H1 (cell line): ENCODE measurements around the gene ZNF487. TPM values are rescaled to one million over a fixed set of nuclear protein-coding genes. Genes with fewer than 3 reads are reported as not detected.

ENCODE experiments used
- CTCF ChIA-PET: fragments of 300-600 bp; sonication (Branson Sonifier 250); formaldehyde crosslinking; loops from one replicate; lab custom pipeline; 2021; ENCODE audit not compliant: partially characterized antibody; lab: Charles Lee
- POLR2A ChIA-PET: fragments of 300-600 bp; sonication (Branson Sonifier 250); formaldehyde crosslinking; loops from one replicate; lab custom pipeline; 2021; ENCODE audit warnings: inconsistent platforms; ENCODE audit not compliant: partially characterized antibody; lab: Charles Lee
- DNase-seq, 2 experiments: peaks; one replicate each; pipeline versions ENCODE4 v3.0.0 to v3.0.0-alpha.2; 2010 to 2022; ENCODE audit warnings: low spot score in 2 of 2, low read depth in 1 of 2, mixed read lengths in 1 of 2
- FAIRE-seq: peaks from 2 replicates; lab custom pipeline; 2011; peaks lifted over from hg19 to GRCh38; lab: Jason Lieb, UNC
- H2AFZ ChIP-seq: 2 replicates; pipeline ENCODE4 v1.8.1; 2012; ENCODE audit warnings: low read length, inconsistent platforms
- H2AK5ac ChIP-seq: 2 replicates; pipeline ENCODE4 v1.6.1; 2013; ENCODE audit warnings: low read depth, low read length
- H2BK120ac ChIP-seq: replicated peaks from 2 replicates; pipeline ENCODE3; 2013; ENCODE audit warnings: low read depth, low read length, inconsistent platforms
- H2BK12ac ChIP-seq: 2 replicates; pipeline ENCODE4 v1.6.1; 2013; ENCODE audit warnings: low read depth, low read length
- H2BK15ac ChIP-seq: 2 replicates; pipeline ENCODE4 v1.6.1; 2013; ENCODE audit warnings: low read length
- H2BK20ac ChIP-seq: 2 replicates; pipeline ENCODE4 v1.6.1; 2013; ENCODE audit warnings: low read length
- H2BK5ac ChIP-seq: 2 replicates; pipeline ENCODE4 v1.6.1; 2013; ENCODE audit warnings: low read depth, low read length
- H3K14ac ChIP-seq: 2 replicates; pipeline ENCODE4 v1.6.1; 2013; ENCODE audit warnings: inconsistent platforms; ENCODE audit not compliant: insufficient read length
- H3K18ac ChIP-seq: 2 replicates; pipeline ENCODE4 v1.6.1; 2013; ENCODE audit warnings: low read length; ENCODE audit errors: extremely low read depth
- H3K23ac ChIP-seq: 2 replicates; pipeline ENCODE4 v1.6.1; 2013; ENCODE audit warnings: inconsistent platforms; ENCODE audit not compliant: insufficient read length
- H3K23me2 ChIP-seq: 2 replicates; pipeline ENCODE4 v1.6.1; 2013; ENCODE audit warnings: low read depth, low read length
- H3K27ac ChIP-seq: 2 replicates; pipeline ENCODE4 v1.6.1; 2011; ENCODE audit warnings: low read depth, low read length, inconsistent platforms
- H3K27me3 ChIP-seq, 4 experiments: replicated peaks in 1 of 4; 1 replicate in 1 of 4; 2 replicates in 3 of 4; pipeline versions ENCODE4 v1.6.1 to v1.8.1; 2011 to 2013; ENCODE audit warnings: low read length in 3 of 4, mild to moderate bottlenecking in 3 of 4, inconsistent platforms in 2 of 4, mixed read lengths in 2 of 4, moderate library complexity in 1 of 4; ENCODE audit not compliant: control insufficient read depth in 3 of 4, insufficient read depth in 3 of 4; ENCODE audit errors: extremely low read depth in 1 of 4
- H3K36me3 ChIP-seq, 4 experiments: 2 replicates each; pipeline versions ENCODE4 v1.6.1 to v1.8.1; 2011 to 2013; ENCODE audit warnings: mild to moderate bottlenecking in 4 of 4, low read length in 3 of 4, moderate library complexity in 2 of 4, control low read depth in 1 of 4, inconsistent platforms in 1 of 4; ENCODE audit not compliant: insufficient read depth in 4 of 4, control insufficient read depth in 2 of 4
- H3K4ac ChIP-seq: replicated peaks from 2 replicates; pipeline ENCODE3; 2013; ENCODE audit warnings: low read length, low read depth, mixed read lengths, inconsistent platforms; ENCODE audit not compliant: insufficient read length
- H3K4me1 ChIP-seq, 4 experiments: replicated peaks in 1 of 4; 1 replicate in 1 of 4; 2 replicates in 3 of 4; pipeline versions ENCODE4 v1.6.1 to v1.8.1; 2011 to 2013; ENCODE audit warnings: low read length in 3 of 4, inconsistent platforms in 2 of 4, mixed read lengths in 1 of 4; ENCODE audit not compliant: insufficient read depth in 4 of 4, control insufficient read depth in 3 of 4
- H3K4me2 ChIP-seq, 2 experiments: 2 replicates each; pipeline versions ENCODE4 v1.6.1 to v1.8.1; 2011 to 2013; ENCODE audit warnings: low read depth in 2 of 2, low read length in 2 of 2, control low read depth in 1 of 2, inconsistent platforms in 1 of 2, mild to moderate bottlenecking in 1 of 2; ENCODE audit not compliant: insufficient read depth in 1 of 2
- H3K4me3 ChIP-seq, 4 experiments: fragments of 200-600, 300-600 bp in 1 of 4; sonication (generic), shearing (Covaris generic), sonication (Bioruptor Twin) in 1 of 4; 2 replicates each; pipeline versions ENCODE4 v1.5.1 to v1.8.1; 2011 to 2016; ENCODE audit warnings: low read length in 4 of 4, low read depth in 3 of 4, control low read depth in 2 of 4, inconsistent platforms in 2 of 4, mild to moderate bottlenecking in 2 of 4, mixed read lengths in 1 of 4, moderate library complexity in 1 of 4; ENCODE audit not compliant: insufficient read depth in 2 of 4; ENCODE audit errors: extremely low read depth in 1 of 4
- H3K56ac ChIP-seq: replicated peaks from 2 replicates; pipeline ENCODE3; 2013; ENCODE audit warnings: low read depth, mild to moderate bottlenecking, mixed read lengths, low read length, inconsistent platforms; ENCODE audit not compliant: insufficient read length
- H3K79me1 ChIP-seq: 2 replicates; pipeline ENCODE4 v1.6.1; 2013; ENCODE audit warnings: low read depth, low read length, control low read depth
- H3K79me2 ChIP-seq, 2 experiments: 2 replicates each; pipeline versions ENCODE4 v1.6.1 to v1.8.1; 2012 to 2013; ENCODE audit warnings: low read length in 2 of 2, mild to moderate bottlenecking in 2 of 2, inconsistent platforms in 1 of 2; ENCODE audit not compliant: insufficient read depth in 2 of 2, control insufficient read depth in 1 of 2
- H3K9ac ChIP-seq, 4 experiments: replicated peaks in 1 of 4; 1 replicate in 1 of 4; 2 replicates in 3 of 4; pipeline versions ENCODE4 v1.6.1 to v1.8.1; 2011 to 2013; ENCODE audit warnings: low read depth in 3 of 4, low read length in 3 of 4, control low read depth in 2 of 4, mild to moderate bottlenecking in 2 of 4, moderate library complexity in 2 of 4, inconsistent platforms in 1 of 4; ENCODE audit errors: extremely low read depth in 1 of 4
- H3K9me3 ChIP-seq, 2 experiments: 2 replicates each; pipeline versions ENCODE4 v1.6.1 to v1.8.1; 2012 to 2013; ENCODE audit warnings: mild to moderate bottlenecking in 2 of 2, moderate library complexity in 2 of 2, control low read depth in 1 of 2, inconsistent platforms in 1 of 2, low read depth in 1 of 2, low read length in 1 of 2, mixed read lengths in 1 of 2; ENCODE audit not compliant: insufficient read depth in 2 of 2
- H4K20me1 ChIP-seq, 2 experiments: replicated peaks in 1 of 2; 2 replicates each; pipeline versions ENCODE3 to v1.8.1; 2011 to 2013; ENCODE audit warnings: inconsistent platforms in 2 of 2, low read length in 2 of 2, mild to moderate bottlenecking in 1 of 2; ENCODE audit not compliant: insufficient read depth in 2 of 2, control insufficient read depth in 1 of 2
- H4K5ac ChIP-seq: 2 replicates; pipeline ENCODE4 v1.6.1; 2013; ENCODE audit warnings: low read length, low read depth, mixed read lengths, inconsistent platforms; ENCODE audit not compliant: insufficient read length
- H4K8ac ChIP-seq: 2 replicates; pipeline ENCODE4 v1.8.0; 2013; ENCODE audit warnings: mild to moderate bottlenecking, moderate library complexity, low read length, inconsistent platforms; ENCODE audit not compliant: insufficient read depth; ENCODE audit errors: extremely low read depth
- H4K91ac ChIP-seq: replicated peaks from 2 replicates; pipeline ENCODE3; 2013; ENCODE audit warnings: low read length, mixed read lengths, inconsistent platforms; ENCODE audit not compliant: insufficient read length
- CREB1 ChIP-seq: IDR thresholded peaks from 2 replicates; pipeline ENCODE4 v1.6.1; 2012; ENCODE audit warnings: inconsistent platforms
- EZH2 ChIP-seq: fragments of 200-600 bp; sonication (generic); IDR thresholded peaks from 2 replicates; pipeline ENCODE4 v1.7.1; 2012; ENCODE audit warnings: low read depth, mild to moderate bottlenecking, moderate library complexity, low read length, inconsistent platforms; ENCODE audit not compliant: severe bottlenecking
- FOSL1 ChIP-seq: IDR thresholded peaks from 2 replicates; pipeline ENCODE4 v1.6.1; 2011; ENCODE audit warnings: mild to moderate bottlenecking, low read depth, low read length, moderate library complexity; ENCODE audit not compliant: insufficient read depth
- GABPA ChIP-seq: IDR thresholded peaks from 2 replicates; pipeline ENCODE4 v1.6.1; 2011; ENCODE audit warnings: mild to moderate bottlenecking, low read length, moderate library complexity, borderline replicate concordance; ENCODE audit not compliant: insufficient read depth
- HDAC2 ChIP-seq, 2 experiments: fragments of 300-600 bp in 1 of 2; sonication (generic) in 1 of 2; IDR thresholded peaks; 2 replicates each; pipeline ENCODE4 v1.6.1; 2011 to 2012; ENCODE audit warnings: low read depth in 2 of 2, low read length in 2 of 2, mild to moderate bottlenecking in 2 of 2, moderate library complexity in 2 of 2, borderline replicate concordance in 1 of 2, inconsistent platforms in 1 of 2
- HDAC6 ChIP-seq: IDR thresholded peaks from one replicate; pipeline ENCODE4 v1.7.1; 2012; ENCODE audit warnings: low read depth, mild to moderate bottlenecking, inconsistent platforms, low read length, moderate library complexity
- KDM1A ChIP-seq: fragments of 200-600, 300-600 bp; sonication (generic); IDR thresholded peaks from 2 replicates; pipeline ENCODE4 v1.7.1; 2016; ENCODE audit warnings: mild to moderate bottlenecking, low read length, borderline replicate concordance
- RAD21 ChIP-seq, 2 experiments: IDR thresholded peaks in 1 of 2; conservative IDR thresholded peaks in 1 of 2; 2 replicates each; pipeline ENCODE4 v1.6.1; 2011; ENCODE audit warnings: low read depth in 2 of 2, low read length in 2 of 2, improper control_type of control experiment in 1 of 2, inconsistent platforms in 1 of 2, mild to moderate bottlenecking in 1 of 2, moderate library complexity in 1 of 2
- SIN3A ChIP-seq, 2 experiments: IDR thresholded peaks in 1 of 2; conservative IDR thresholded peaks in 1 of 2; 2 replicates each; pipeline ENCODE4 v1.6.1; 2011 to 2012; ENCODE audit warnings: low read length in 2 of 2, improper control_type of control experiment in 1 of 2, low read depth in 1 of 2, mild to moderate bottlenecking in 1 of 2
- SRF ChIP-seq: IDR thresholded peaks from 2 replicates; pipeline ENCODE4 v1.6.1; 2011; ENCODE audit warnings: mild to moderate bottlenecking, low read depth, low read length, moderate library complexity
- ZNF274 ChIP-seq: IDR thresholded peaks from 2 replicates; pipeline ENCODE4 v1.7.0; 2012; ENCODE audit warnings: low read length, borderline replicate concordance; ENCODE audit errors: extremely low read depth
- WGBS, 2 experiments: shearing (Covaris generic) in 1 of 2; methylation state at CpG; one replicate each; pipeline versions ENCODE4 v1.1.6 to v1.1.7; 2013 to 2015; ENCODE audit warnings: low lambda C conversion rate in 2 of 2, mixed read lengths in 2 of 2, inconsistent platforms in 1 of 2, low coverage in 1 of 2, missing lambda C conversion rate in 1 of 2; ENCODE audit not compliant: insufficient replicate concordance in 2 of 2, insufficient coverage in 1 of 2, insufficient read length in 1 of 2; ENCODE audit errors: extremely low coverage in 1 of 2, missing lambda C conversion rate in 1 of 2; 5-methylcytosine and 5-hydroxymethylcytosine counted together
- polyA plus RNA-seq, 7 experiments: library from polyadenylated mRNA; depleted of rRNA in 3 of 7; stranded (reverse) in 5 of 7; unstranded in 2 of 7; fragments of >200 nt in 5 of 7; fragments of 200-250 nt in 2 of 7; gene quantifications; 1 replicate in 5 of 7; 2 replicates in 1 of 7; 4 replicates in 1 of 7; pipeline versions ENCODE4 v1.2.1 to v1.2.3, GENCODE V29; 2011 to 2013; ENCODE audit warnings: missing spikeins in 2 of 7, mixed read lengths in 2 of 7
- total RNA-seq: library from RNA; stranded (reverse); fragmentation: NEBNext Ultra II Directional; extraction: Animal tissue kit (Norgen Biotek cat#: 25700); gene quantifications from 2 replicates; pipeline ENCODE4 v1.2.1, GENCODE V29; 2021
- TF ChIP-seq, protein P1 (sequence below): IDR thresholded peaks from 2 replicates; pipeline ENCODE4 v1.6.1; 2011; ENCODE audit warnings: low read depth, mild to moderate bottlenecking, low read length; ENCODE audit not compliant: insufficient read depth

ZNF487 gene
- total and polyA plus RNA-seq, 2 of the 8 experiments (the other 6 are each of a cell fraction or from before 2014, with no cell fraction given), result 1.9 to 2.5 TPM

DNA sequence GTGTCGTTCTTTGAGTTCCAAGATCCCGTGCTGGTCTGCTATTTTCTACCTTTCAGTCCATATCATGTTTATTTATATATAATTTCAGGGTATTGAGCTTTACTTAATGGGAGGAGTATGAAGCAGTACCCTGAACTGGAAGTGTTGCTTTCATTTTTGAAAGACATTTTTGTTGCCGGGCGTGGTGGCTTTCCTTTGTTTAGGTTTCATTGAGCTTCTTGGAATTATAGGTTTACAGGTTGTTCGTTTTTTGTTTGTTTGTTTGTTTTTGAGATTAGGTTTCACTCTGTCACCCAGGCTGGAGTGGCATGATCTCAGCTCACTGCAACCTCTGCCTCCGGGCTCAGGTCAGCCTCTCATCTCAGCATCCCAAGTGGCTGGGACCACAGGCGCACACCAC, 7.4 kb downstream of the ZNF487 start:
- no peak for FAIRE-seq
- CTCF ChIA-PET, result interaction anchor here (0.7 kb wide), 1 partner anchor 15 kb away, joined by 3 read pairs; no protein-coding TSS in a partner anchor
- TF ChIP-seq CREB1 (no peak), HDAC2 (IDR thresholded peaks at IDR 0.05; ENCODE audit: borderline replicate concordance in 1 of 2, low read depth in 2 of 2, low read length in 2 of 2) (no peak), RAD21 (IDR thresholded peaks at IDR 0.05 in 1 of 2, conservative IDR thresholded peaks at IDR 0.05 in 1 of 2; ENCODE audit: low read depth in 2 of 2, low read length in 2 of 2) (no peak), SIN3A (conservative IDR thresholded peaks at IDR 0.05 in 1 of 2, IDR thresholded peaks at IDR 0.05 in 1 of 2; ENCODE audit: low read depth in 1 of 2, low read length in 2 of 2) (no peak), HDAC6 (no peak), SRF (no peak), ZNF274 (no peak), EZH2 (no peak), GABPA (no peak), FOSL1 (no peak), KDM1A (no peak)
- TF ChIP-seq, protein P1, sequence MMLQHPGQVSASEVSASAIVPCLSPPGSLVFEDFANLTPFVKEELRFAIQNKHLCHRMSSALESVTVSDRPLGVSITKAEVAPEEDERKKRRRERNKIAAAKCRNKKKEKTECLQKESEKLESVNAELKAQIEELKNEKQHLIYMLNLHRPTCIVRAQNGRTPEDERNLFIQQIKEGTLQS, result no peak

More for the DNA sequence above, 7.4 kb downstream of the ZNF487 start:
- H3K14ac ChIP-seq, result no peak overlapping the region
- H3K4me1 ChIP-seq, result no peaks in the 10 kb centered on the region
- H4K8ac ChIP-seq, result no peak overlapping the region
- H4K91ac ChIP-seq, result no peak overlapping the region
- H2AK5ac ChIP-seq, result no peak overlapping the region
- no peak overlapping the region for H2AFZ ChIP-seq
- no peak for DNase-seq
- H3K27me3 ChIP-seq, result no peaks in the 10 kb centered on the region
- H3K4me3 ChIP-seq, result no peak overlapping the region
- H2BK12ac ChIP-seq, result no peak overlapping the region
- H3K4me2 ChIP-seq, result no peak overlapping the region
- WGBS, 2 experiments, result 88% methylated on average over 7 of the region's 7 CpGs; no CpG with 5 or more reads in 1 of the 2 experiments
- no peak overlapping the region for H3K18ac ChIP-seq
- no peak overlapping the region for H2BK15ac ChIP-seq
- H2BK5ac ChIP-seq, result no peak overlapping the region
- no peaks in the 10 kb centered on the region for H3K79me1 ChIP-seq
- no peak overlapping the region for H3K27ac ChIP-seq
- peaks cover 5 to 17% of the 10 kb centered on the region in 2 experiments; a peak in 2 of 4 replicates for H3K9me3 ChIP-seq
- POLR2A ChIA-PET, result interaction anchor here (0.6 to 1.5 kb wide), 2 partner anchors 24 to 107 kb away, joined by 3 to 5 read pairs; no protein-coding TSS in a partner anchor
- no peak overlapping the region for H2BK120ac ChIP-seq
- H3K79me2 ChIP-seq, result no peaks in the 10 kb centered on the region
- H3K23ac ChIP-seq, result no peak overlapping the region
- H3K23me2 ChIP-seq, result no peaks in the 10 kb centered on the region
- no peak overlapping the region for H4K5ac ChIP-seq
- no peaks in the 10 kb centered on the region for H4K20me1 ChIP-seq
- H3K4ac ChIP-seq, result no peak overlapping the region
- H3K56ac ChIP-seq, result no peak overlapping the region
- no peak overlapping the region for H2BK20ac ChIP-seq
- no peak overlapping the region for H3K9ac ChIP-seq
- H3K36me3 ChIP-seq, result peaks cover 0 to 4% (median 0%) of the 10 kb centered on the region in 4 experiments; a peak in 1 of 8 replicates
